SIG-M5 (cell line): ENCODE measurements around the gene ABCG1.
A peak's percentile ranks its signal among the peaks of the same experiment; 100 is the strongest.

Experiments used
- DNase-seq: peaks from one replicate; lab custom pipeline; 2025; lab: John Stamatoyannopoulos, UW

ABCG1 gene

GRCh38 chr21:42191696-42192595 lies 27.0 kb upstream of the ABCG1 start:
- DNase-seq: no peak

- no peak for DNase-seq
Measured at GRCh38 chr21:42193131-42193671, 25.7 kb upstream of the ABCG1 start.

- DNase-seq: no peak
Measured at GRCh38 chr21:42193721-42194120, 25.2 kb upstream of the ABCG1 start.

GRCh38 chr21:42194863-42195262 lies 24.1 kb upstream of the ABCG1 start:
- DNase-seq: no peak

GRCh38 chr21:42195378-42196031 lies 23.4 kb upstream of the ABCG1 start:
- DNase-seq: no peak

- DNase-seq: peak; percentile 86
Measured at GRCh38 chr21:42198929-42199867, 19.7 kb upstream of the ABCG1 start.

- no peak for DNase-seq
Measured at GRCh38 chr21:42199868-42200463, 19.0 kb upstream of the ABCG1 start.

GRCh38 chr21:42200906-42201614 lies 17.9 kb upstream of the ABCG1 start:
- no peak for DNase-seq

- DNase-seq: no peak
Measured at GRCh38 chr21:42201615-42202161, 17.3 kb upstream of the ABCG1 start.

- no peak for DNase-seq
Measured at GRCh38 chr21:42202321-42202720, 16.6 kb upstream of the ABCG1 start.

GRCh38 chr21:42203321-42203720 lies 15.6 kb upstream of the ABCG1 start:
- DNase-seq: no peak

GRCh38 chr21:42203936-42204335 lies 15.0 kb upstream of the ABCG1 start:
- no peak for DNase-seq

- no peak for DNase-seq
Measured at GRCh38 chr21:42207426-42207825, 11.5 kb upstream of the ABCG1 start.

- no peak for DNase-seq
Measured at GRCh38 chr21:42208036-42208435, 10.9 kb upstream of the ABCG1 start.

- no peak for DNase-seq
Measured at GRCh38 chr21:42208801-42209490, 10.0 kb upstream of the ABCG1 start.

GRCh38 chr21:42209801-42210479 lies 9.0 kb upstream of the ABCG1 start:
- DNase-seq: no peak

GRCh38 chr21:42212266-42212665 lies 6.7 kb upstream of the ABCG1 start:
- no peak for DNase-seq

GRCh38 chr21:42213082-42213774 lies 5.7 kb upstream of the ABCG1 start:
- DNase-seq: no peak
